K562 (cell line): ENCODE results near the gene KCNK6. TPM values are rescaled to one million over a fixed set of nuclear protein-coding genes. Genes with fewer than 3 reads are reported as not detected.

ENCODE experiments used
- ADNP ChIP-seq: fragments of 200-800 bp; sonication (Bioruptor generic); IDR thresholded peaks from 2 replicates; pipeline ENCODE4 v1.6.1; 2016; ENCODE audit warnings: missing genetic modification characterization, missing compliant biosample characterization
- BDP1 ChIP-seq: IDR thresholded peaks from 3 replicates; pipeline ENCODE4 v1.6.1; 2011; ENCODE audit not compliant: insufficient read length, insufficient read depth
- CCAR2 ChIP-seq: fragments of 200-400 bp; formaldehyde crosslinking; IDR thresholded peaks from 2 replicates; pipeline ENCODE4 v1.6.1; 2017; ENCODE audit warnings: mild to moderate bottlenecking, low read depth, low read length
- KLF1 ChIP-seq: fragments of 450-650 bp; IDR thresholded peaks from 2 replicates; pipeline ENCODE4 v1.6.1; 2016; ENCODE audit warnings: missing genetic modification characterization, missing compliant biosample characterization
- NCOA6 ChIP-seq: fragments of 450-650 bp; IDR thresholded peaks from 2 replicates; pipeline ENCODE4 v1.6.1; 2017; ENCODE audit warnings: mild to moderate bottlenecking
- NCOR1 ChIP-seq: fragments of 450-650 bp; IDR thresholded peaks from 2 replicates; pipeline ENCODE4 v1.6.1; 2016; ENCODE audit warnings: mild to moderate bottlenecking, moderate library complexity
- NFE2L1 ChIP-seq: fragments of 450-650 bp; IDR thresholded peaks from 2 replicates; pipeline ENCODE4 v1.6.1; 2016; ENCODE audit warnings: missing genetic modification characterization, low read depth, mild to moderate bottlenecking, missing compliant biosample characterization, moderate library complexity, borderline replicate concordance
- PRMT5 ChIP-seq: sonication (generic); formaldehyde crosslinking; IDR thresholded peaks from 2 replicates; pipeline ENCODE4 v1.5.0; 2020; ENCODE audit warnings: missing genetic modification reagents
- SIX5 ChIP-seq, 2 experiments: IDR thresholded peaks; 2 replicates each; pipeline ENCODE4 v1.6.1; 2011; ENCODE audit warnings: low read length in 2 of 2, borderline replicate concordance in 1 of 2, low read depth in 1 of 2, mild to moderate bottlenecking in 1 of 2, moderate library complexity in 1 of 2; ENCODE audit not compliant: insufficient read depth in 1 of 2
- SOX6 ChIP-seq: fragments of 450-650 bp; IDR thresholded peaks from 2 replicates; pipeline ENCODE4 v1.6.1; 2014; ENCODE audit warnings: mild to moderate bottlenecking
- SUPT5H ChIP-seq: fragments of 450-650 bp; IDR thresholded peaks from 2 replicates; pipeline ENCODE4 v1.6.1; 2016
- THAP12 ChIP-seq: fragments of 250-450 bp; sonication (Bioruptor Pico); IDR thresholded peaks from 2 replicates; pipeline ENCODE4 v1.9.0; 2021; ENCODE audit warnings: mild to moderate bottlenecking, inconsistent platforms
- VEZF1 ChIP-seq: fragments of 200-800 bp; sonication (Bioruptor generic); IDR thresholded peaks from 2 replicates; pipeline ENCODE4 v1.6.1; 2017; ENCODE audit warnings: missing genetic modification characterization, missing compliant biosample characterization
- YY1 ChIP-seq, 3 experiments: IDR thresholded peaks; 2 replicates each; pipeline ENCODE4 v1.6.1; 2011; ENCODE audit warnings: low read length in 2 of 3, mild to moderate bottlenecking in 2 of 3, moderate library complexity in 2 of 3, borderline replicate concordance in 1 of 3, control low read depth in 1 of 3, low read depth in 1 of 3; ENCODE audit not compliant: insufficient read depth in 3 of 3, insufficient replicate concordance in 2 of 3, control insufficient read depth in 1 of 3, insufficient read length in 1 of 3; ENCODE audit errors: extremely low read depth in 1 of 3
- ZNF146 ChIP-seq: IDR thresholded peaks from one replicate; pipeline ENCODE4 v1.6.1; 2018; ENCODE audit warnings: missing compliant biosample characterization; ENCODE audit not compliant: unreplicated experiment
- ZNF174 ChIP-seq: fragments of 250-450 bp; sonication (Bioruptor Pico); IDR thresholded peaks from 2 replicates; pipeline ENCODE4 v1.4.0; 2020; ENCODE audit warnings: mild to moderate bottlenecking
- ZNF282 ChIP-seq: sonication (generic); formaldehyde crosslinking; IDR thresholded peaks from 2 replicates; pipeline ENCODE4 v1.8.1; 2023; ENCODE audit warnings: missing genetic modification reagents
- ZNF511 ChIP-seq: sonication (generic); formaldehyde crosslinking; IDR thresholded peaks from 2 replicates; pipeline ENCODE4 v1.8.0; 2022; ENCODE audit warnings: mild to moderate bottlenecking, missing genetic modification reagents
- ZNF696 ChIP-seq: fragments of 250-450 bp; sonication (Bioruptor Pico); conservative IDR thresholded peaks from 2 replicates; pipeline ENCODE4 v1.4.0; 2020; ENCODE audit warnings: mild to moderate bottlenecking, moderate library complexity
- ZNF699 ChIP-seq: fragments of 250-450 bp; sonication (Bioruptor Pico); IDR thresholded peaks from 2 replicates; pipeline ENCODE4 v1.8.0; 2021; ENCODE audit warnings: mild to moderate bottlenecking, moderate library complexity; ENCODE audit not compliant: insufficient replicate concordance
- ZNF717 ChIP-seq: fragments of 250-450 bp; sonication (Bioruptor Pico); IDR thresholded peaks from 2 replicates; pipeline ENCODE4 v1.5.0; 2021
- ZNF766 ChIP-seq: fragments of 200-800 bp; sonication (Bioruptor generic); conservative IDR thresholded peaks from 2 replicates; pipeline ENCODE4 v1.6.1; 2016; ENCODE audit warnings: missing genetic modification characterization, missing compliant biosample characterization
- ZZZ3 ChIP-seq: fragments of 450-650 bp; IDR thresholded peaks from 2 replicates; pipeline ENCODE4 v1.6.1; 2016; ENCODE audit warnings: antibody characterized with exemption, mild to moderate bottlenecking, moderate library complexity
- polyA plus RNA-seq, 8 experiments: library from polyadenylated mRNA; depleted of rRNA in 4 of 8; stranded (reverse) in 5 of 8; unstranded in 3 of 8; fragments of >200 nt; fragmentation: Nextera tagmentation in 2 of 8; fragmentation: Illumina TruSeq in 1 of 8; extraction: Ambion mirVana in 2 of 8; extraction: Trizol in 1 of 8; gene quantifications; 2 replicates each; pipeline versions ENCODE4 v1.2.1 to v1.2.3, GENCODE V29; 2011 to 2014; ENCODE audit warnings: inconsistent platforms in 1 of 8, missing spikeins in 1 of 8
- total RNA-seq, 7 experiments: library from RNA; depleted of rRNA in 6 of 7; stranded (reverse); fragments of >200 nt in 6 of 7; fragmentation: Illumina TruSeq in 2 of 7; extraction: Trizol in 2 of 7; gene quantifications; 2 replicates each; pipeline versions ENCODE4 v1.2.1 to v1.2.3, GENCODE V29; 2011 to 2021; ENCODE audit warnings: low replicate concordance in 1 of 7

The KCNK6 gene
- total and polyA plus RNA-seq, 9 of the 15 experiments (the other 6 are each of a cell fraction or from before 2014, with no cell fraction given): 0.05 to 0.42 (median 0.15) TPM

- TF ChIP-seq SIX5 (IDR thresholded peaks at IDR 0.05; ENCODE audit: borderline replicate concordance in 1 of 2, insufficient read depth in 1 of 2, low read depth in 1 of 2, low read length in 2 of 2): no peak
- TF ChIP-seq NFE2L1 (tag): no peak
- TF ChIP-seq ADNP: peak; percentile 94; the same call in 1 of the 2 replicates
- TF ChIP-seq ZNF282: no peak
- no peak for TF ChIP-seq KLF1
- TF ChIP-seq ZNF766 (CRISPR knock-in tag): no peak
- peak; percentile 100 for TF ChIP-seq VEZF1 (CRISPR knock-in tag)
- no peak for TF ChIP-seq SOX6
- peak in 2 of 3 experiments; percentile 32 to 43 for TF ChIP-seq YY1 (IDR thresholded peaks at IDR 0.05; ENCODE audit: borderline replicate concordance in 1 of 3, control insufficient read depth in 1 of 3, extremely low read depth in 1 of 3, insufficient read depth in 3 of 3, insufficient read length in 1 of 3, insufficient replicate concordance in 2 of 3, low read depth in 1 of 3, low read length in 2 of 3)
- TF ChIP-seq ZNF511 (CRISPR knock-in tag): no peak
- no peak for TF ChIP-seq NCOA6
- no peak for TF ChIP-seq ZNF146 (CRISPR knock-in tag)
- no peak for TF ChIP-seq ZZZ3
- TF ChIP-seq SUPT5H: peak; percentile 65
- TF ChIP-seq BDP1: no peak
- TF ChIP-seq THAP12 (CRISPR knock-in tag): 0 out of 2 replicates have a peak, but pooled peaks have one; percentile 41
- TF ChIP-seq ZNF696 (CRISPR knock-in tag): no peak
- TF ChIP-seq ZNF174 (CRISPR knock-in tag): no peak
- TF ChIP-seq PRMT5 (CRISPR knock-in tag): no peak
- peak; percentile 40 for TF ChIP-seq NCOR1
- no peak for TF ChIP-seq ZNF717 (CRISPR knock-in tag)
- no peak for TF ChIP-seq ZNF699 (CRISPR knock-in tag)
- TF ChIP-seq CCAR2: no peak
These were observed 3.8 kb upstream of the KCNK6 start, which contains the start of gene YIF1B (continued) for GRCh38 chr19:38315657-38316476.
